HFF-Myc (cell line): ENCODE data around the gene IQCH.

Experiments
- DNase-seq: peaks from one replicate; pipeline ENCODE4 v3.0.0-alpha.2; 2011; ENCODE audit warnings: low read depth; ENCODE audit errors: extremely low read depth
- H3K4me3 ChIP-seq: replicated peaks from 2 replicates; pipeline ENCODE4 v1.5.1; 2011; ENCODE audit warnings: low read depth, mild to moderate bottlenecking, control low read depth, low read length
- TF ChIP-seq, protein P1 (sequence below): IDR thresholded peaks from 2 replicates; pipeline ENCODE4 v1.5.1; 2012; ENCODE audit warnings: mild to moderate bottlenecking, low read depth, low read length, control low read depth; ENCODE audit errors: missing control alignments

The IQCH gene

GRCh38 chr15:67456677-67457529 lies 202.3 kb downstream of the IQCH start:
- peak; percentile 27 for DNase-seq
- TF ChIP-seq, protein P1, sequence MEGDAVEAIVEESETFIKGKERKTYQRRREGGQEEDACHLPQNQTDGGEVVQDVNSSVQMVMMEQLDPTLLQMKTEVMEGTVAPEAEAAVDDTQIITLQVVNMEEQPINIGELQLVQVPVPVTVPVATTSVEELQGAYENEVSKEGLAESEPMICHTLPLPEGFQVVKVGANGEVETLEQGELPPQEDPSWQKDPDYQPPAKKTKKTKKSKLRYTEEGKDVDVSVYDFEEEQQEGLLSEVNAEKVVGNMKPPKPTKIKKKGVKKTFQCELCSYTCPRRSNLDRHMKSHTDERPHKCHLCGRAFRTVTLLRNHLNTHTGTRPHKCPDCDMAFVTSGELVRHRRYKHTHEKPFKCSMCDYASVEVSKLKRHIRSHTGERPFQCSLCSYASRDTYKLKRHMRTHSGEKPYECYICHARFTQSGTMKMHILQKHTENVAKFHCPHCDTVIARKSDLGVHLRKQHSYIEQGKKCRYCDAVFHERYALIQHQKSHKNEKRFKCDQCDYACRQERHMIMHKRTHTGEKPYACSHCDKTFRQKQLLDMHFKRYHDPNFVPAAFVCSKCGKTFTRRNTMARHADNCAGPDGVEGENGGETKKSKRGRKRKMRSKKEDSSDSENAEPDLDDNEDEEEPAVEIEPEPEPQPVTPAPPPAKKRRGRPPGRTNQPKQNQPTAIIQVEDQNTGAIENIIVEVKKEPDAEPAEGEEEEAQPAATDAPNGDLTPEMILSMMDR, result peak; percentile 90
- H3K4me3 ChIP-seq, result no peak overlapping the region

DNA sequence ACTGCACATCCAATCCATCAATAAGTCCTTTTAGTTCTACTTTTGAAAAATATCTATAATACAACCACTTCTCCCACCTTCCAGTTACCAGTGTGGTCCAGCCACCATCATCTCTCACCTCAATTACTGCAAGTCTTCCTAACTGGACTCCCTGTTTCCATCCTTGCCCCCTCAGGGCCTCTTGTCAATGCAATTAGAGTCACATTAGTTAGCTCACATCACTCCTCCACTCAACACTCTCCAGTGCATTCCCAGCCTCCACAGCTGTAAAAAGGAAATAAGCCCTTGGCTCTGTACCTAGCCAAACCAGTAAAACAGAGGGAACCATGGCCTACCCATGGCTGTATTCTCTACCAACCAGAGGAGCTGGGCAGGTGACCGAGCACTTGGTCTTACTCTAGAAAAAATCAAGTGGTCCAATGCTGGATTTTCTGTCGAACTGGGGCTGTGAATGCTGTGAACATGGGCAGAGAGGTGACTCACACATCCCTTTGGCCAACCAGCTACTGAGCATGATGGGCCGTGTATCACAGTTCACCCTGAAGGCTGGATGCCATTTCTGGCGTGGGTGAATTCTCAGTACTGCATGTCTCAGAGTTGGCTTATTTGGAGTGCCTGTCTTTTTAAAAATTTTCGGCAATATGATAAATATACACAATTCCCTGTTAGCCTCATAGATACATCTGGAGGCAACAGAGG lies 203.9 kb downstream of the IQCH start:
- DNase-seq, result no peak
- TF ChIP-seq, protein P1, result no peak

GRCh38 chr15:67460521-67460920 lies 205.9 kb downstream of the IQCH start:
- no peak for DNase-seq

More for the DNA sequence above, 203.9 kb downstream of the IQCH start:
- H3K4me3 ChIP-seq, result no peak overlapping the region

DNA sequence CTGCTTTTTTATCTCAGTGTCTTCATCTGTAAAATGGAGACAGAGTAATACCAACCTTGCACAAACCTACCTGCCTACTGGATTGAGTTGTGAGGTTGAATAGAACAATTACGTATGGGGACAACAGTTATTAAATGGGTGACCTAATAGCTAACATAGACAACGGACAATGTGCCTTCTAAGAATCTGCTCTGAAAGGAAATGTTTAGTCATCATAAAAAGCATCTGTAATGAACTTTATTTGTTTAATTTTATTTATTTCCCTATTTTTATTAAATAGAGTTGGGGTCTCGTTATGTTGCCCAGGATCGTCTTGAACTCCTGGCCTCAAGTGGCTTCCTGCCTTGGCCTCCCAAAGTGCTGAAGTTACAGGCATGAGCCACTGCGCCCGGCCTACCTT lies 207.1 kb downstream of the IQCH start:
- no peak for DNase-seq
- H3K4me3 ChIP-seq, result no peak overlapping the region
- TF ChIP-seq, protein P1, result no peak

More at GRCh38 chr15:67460521-67460920, 205.9 kb downstream of the IQCH start:
- no peak overlapping the region for H3K4me3 ChIP-seq
- TF ChIP-seq, protein P1, result no peak

GRCh38 chr15:67462875-67463274 lies 208.3 kb downstream of the IQCH start:
- no peak overlapping the region for H3K4me3 ChIP-seq
- no peak for DNase-seq
- TF ChIP-seq, protein P1, result no peak

DNA sequence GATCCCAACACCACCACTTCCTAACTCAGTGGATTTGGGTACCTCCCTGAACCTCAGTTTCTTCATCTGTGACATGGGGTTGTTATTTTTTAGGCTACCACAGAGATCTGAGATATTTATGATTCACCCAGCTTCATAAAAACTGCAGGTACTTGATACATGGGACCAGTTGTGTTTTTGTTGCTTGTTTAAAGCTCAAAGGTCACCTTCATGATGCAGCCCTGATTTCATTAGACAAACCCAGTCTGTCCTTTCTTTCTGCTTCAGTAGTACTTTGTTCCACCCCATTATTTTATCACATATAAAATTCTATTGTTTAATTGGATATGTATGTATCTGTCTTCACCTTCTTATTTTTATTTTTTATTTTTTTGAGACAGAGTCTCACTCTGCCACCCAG lies 208.9 kb downstream of the IQCH start:
- TF ChIP-seq, protein P1, result no peak
- no peak overlapping the region for H3K4me3 ChIP-seq
- no peak for DNase-seq
